Measurements from ENCODE around the gene HSFX1. TPM values are rescaled to one million over a fixed set of nuclear protein-coding genes. Genes with fewer than 3 reads are reported as not detected.
"Not testable (repeated sequence)": the region's sequence is repeated elsewhere in the genome, so short reads cannot be mapped to it uniquely, and the experiment has no call there.

HSFX1 gene
- total RNA-seq, 1 experiment from 2014 or later: 0.23 TPM

- no peaks in the 10 kb centered on the region for H3K36me3 ChIP-seq (ENCODE audit: control insufficient read depth, insufficient read depth, low read length)
- no peak overlapping the region for H3K4me3 Mint-ChIP-seq (ENCODE audit: unreplicated experiment)
- BruUV-seq (replicated peaks): no TSS peak
- no peaks in the 10 kb centered on the region for H3K27me3 ChIP-seq (replicated peaks; ENCODE audit: control insufficient read depth, insufficient read depth, low read length)
- no peak for DNase-seq
- intact Hi-C loops (cut with micrococcal nuclease; ENCODE audit: unreplicated experiment): no loop called here
- peaks cover 5% of the 10 kb centered on the region for H3K27me3 Mint-ChIP-seq (ENCODE audit: insufficient read depth, unreplicated experiment)
- no peaks in the 10 kb centered on the region for H3K9me3 Mint-ChIP-seq (ENCODE audit: unreplicated experiment)
- CTCF ChIA-PET: no interaction called here
- H3K9me3 ChIP-seq: no peaks in the 10 kb centered on the region
- POLR2A ChIA-PET: no interaction called here
- H3K4me3 ChIP-seq (ENCODE audit: low read depth, low read length): no peak overlapping the region
- no peaks in the 10 kb centered on the region for H3K4me1 Mint-ChIP-seq (ENCODE audit: low read depth, unreplicated experiment)
- TF ChIP-seq CTCF (IDR thresholded peaks at IDR 0.05; ENCODE audit: insufficient read depth in 1 of 2, low read depth in 1 of 2, low read length in 1 of 2, severe bottlenecking in 1 of 2, unreplicated experiment in 1 of 2): no peak
- no peaks in the 10 kb centered on the region for H3K4me1 ChIP-seq
- no peak overlapping the region for H3K27ac Mint-ChIP-seq (ENCODE audit: unreplicated experiment)
- H3K36me3 Mint-ChIP-seq (ENCODE audit: insufficient read depth, unreplicated experiment): no peaks in the 10 kb centered on the region
These were observed 14.0 kb upstream of the HSFX1 start for GRCh38 chrX:149759824-149760223.

- no peak overlapping the region for H3K27ac Mint-ChIP-seq (ENCODE audit: unreplicated experiment)
- H3K36me3 Mint-ChIP-seq (ENCODE audit: insufficient read depth, unreplicated experiment): no peaks in the 10 kb centered on the region
- Histone ChIP-seq H3K27me3 (replicated peaks; ENCODE audit: control insufficient read depth, insufficient read depth, low read length) (no peaks in the 10 kb centered on the region), H3K36me3 (ENCODE audit: control insufficient read depth, insufficient read depth, low read length) (no peaks in the 10 kb centered on the region), H3K4me3 (ENCODE audit: low read depth, low read length) (no peak overlapping the region), H3K4me1 (no peaks in the 10 kb centered on the region), H3K9me3 (no peaks in the 10 kb centered on the region)
- no peak for TF ChIP-seq CTCF (IDR thresholded peaks at IDR 0.05; ENCODE audit: insufficient read depth in 1 of 2, low read depth in 1 of 2, low read length in 1 of 2, severe bottlenecking in 1 of 2, unreplicated experiment in 1 of 2)
- intact Hi-C loops (cut with micrococcal nuclease; ENCODE audit: unreplicated experiment): no loop called here
- H3K27me3 Mint-ChIP-seq (ENCODE audit: insufficient read depth, unreplicated experiment): peaks cover 5% of the 10 kb centered on the region
- ChIA-PET CTCF (no interaction called here), POLR2A (no interaction called here)
- H3K4me1 Mint-ChIP-seq (ENCODE audit: low read depth, unreplicated experiment): no peaks in the 10 kb centered on the region
- BruUV-seq (replicated peaks): no TSS peak
- no peak for DNase-seq
- H3K9me3 Mint-ChIP-seq (ENCODE audit: unreplicated experiment): no peaks in the 10 kb centered on the region
- no peak overlapping the region for H3K4me3 Mint-ChIP-seq (ENCODE audit: unreplicated experiment)
These were observed 12.9 kb upstream of the HSFX1 start for GRCh38 chrX:149760965-149761364.

GRCh38 chrX:149761858-149762674 is 11.8 kb upstream of the HSFX1 start:
- H3K9me3 ChIP-seq; H3K27ac Mint-ChIP-seq (ENCODE audit: unreplicated experiment); DNase-seq; BruUV-seq (replicated peaks); H3K4me1 Mint-ChIP-seq (ENCODE audit: low read depth, unreplicated experiment); H3K36me3 Mint-ChIP-seq (ENCODE audit: insufficient read depth, unreplicated experiment); POLR2A ChIA-PET; intact Hi-C loops (cut with micrococcal nuclease; ENCODE audit: unreplicated experiment); H3K27me3 ChIP-seq (replicated peaks; ENCODE audit: control insufficient read depth, insufficient read depth, low read length); H3K4me3 Mint-ChIP-seq (ENCODE audit: unreplicated experiment); H3K9me3 Mint-ChIP-seq (ENCODE audit: unreplicated experiment); H3K27me3 Mint-ChIP-seq (ENCODE audit: insufficient read depth, unreplicated experiment); CTCF ChIA-PET; H3K4me1 ChIP-seq; H3K4me3 ChIP-seq (ENCODE audit: low read depth, low read length); H3K36me3 ChIP-seq (ENCODE audit: control insufficient read depth, insufficient read depth, low read length): not testable (repeated sequence)
